Neural progenitor cell (in vitro differentiated cells): ENCODE results near the gene TNIK. TPM values are rescaled to one million over a fixed set of nuclear protein-coding genes. Genes with fewer than 3 reads are reported as not detected.

Experiments
- DNase-seq: peaks from one replicate; pipeline ENCODE4 v3.0.0-alpha.2; 2016; ENCODE audit warnings: low spot score
- H2AFZ ChIP-seq: fragments of 200-600 bp; sonication (generic); replicated peaks from 2 replicates; pipeline ENCODE4 v1.6.1; 2016; ENCODE audit warnings: antibody characterized with exemption
- H3F3A ChIP-seq: fragments of 200-600 bp; sonication (generic); 2 replicates; pipeline ENCODE4 v1.6.1; 2016; ENCODE audit warnings: antibody characterized with exemption, low read depth
- H3K27ac ChIP-seq: fragments of 200-600 bp; sonication (generic); 2 replicates; pipeline ENCODE4 v1.5.1; 2016; ENCODE audit warnings: mild to moderate bottlenecking
- H3K27me3 ChIP-seq: fragments of 200-600 bp; sonication (generic); 2 replicates; pipeline ENCODE4 v1.6.1; 2016; ENCODE audit warnings: mild to moderate bottlenecking, moderate library complexity
- H3K36me3 ChIP-seq: fragments of 200-600 bp; sonication (generic); 2 replicates; pipeline ENCODE4 v1.5.1; 2016
- H3K4me1 ChIP-seq: fragments of 200-600 bp; sonication (generic); 2 replicates; pipeline ENCODE4 v1.6.1; 2016; ENCODE audit warnings: mixed run types
- H3K4me2 ChIP-seq: fragments of 200-600 bp; sonication (generic); 2 replicates; pipeline ENCODE4 v1.6.1; 2016
- H3K4me3 ChIP-seq: fragments of 200-600 bp; sonication (generic); 2 replicates; pipeline ENCODE4 v1.5.1; 2016
- H3K79me2 ChIP-seq: fragments of 200-600 bp; sonication (generic); 2 replicates; pipeline ENCODE4 v1.6.1; 2016; ENCODE audit warnings: low read depth
- H3K9ac ChIP-seq: fragments of 200-600 bp; sonication (generic); 2 replicates; pipeline ENCODE4 v1.6.1; 2016
- H3K9me3 ChIP-seq: fragments of 200-600 bp; sonication (generic); 2 replicates; pipeline ENCODE4 v1.5.1; 2016; ENCODE audit warnings: low read depth
- H4K20me1 ChIP-seq: fragments of 200-600 bp; sonication (generic); 2 replicates; pipeline ENCODE4 v1.6.1; 2016; ENCODE audit warnings: low read depth
- H3K27ac Mint-ChIP-seq: 3 replicates; pipeline ENCODE4 v1.8.0; 2021; ENCODE audit warnings: mixed read lengths
- H3K27me3 Mint-ChIP-seq: 2 replicates; pipeline ENCODE4 v1.8.0; 2022; ENCODE audit warnings: low read depth, mild to moderate bottlenecking, inconsistent platforms, moderate library complexity, mixed read lengths; ENCODE audit not compliant: insufficient read depth
- H3K36me3 Mint-ChIP-seq: 3 replicates; pipeline ENCODE4 v1.8.0; 2021; ENCODE audit warnings: mixed read lengths
- H3K4me1 Mint-ChIP-seq: 3 replicates; pipeline ENCODE4 v1.8.0; 2021; ENCODE audit warnings: mixed read lengths
- H3K4me3 Mint-ChIP-seq: 3 replicates; pipeline ENCODE4 v1.8.0; 2021; ENCODE audit warnings: mild to moderate bottlenecking, moderate library complexity, mixed read lengths
- H3K9me3 Mint-ChIP-seq: 3 replicates; pipeline ENCODE4 v1.8.0; 2020; ENCODE audit warnings: mixed read lengths
- EZH2 ChIP-seq: fragments of 200-600 bp; sonication (generic); IDR thresholded peaks from 2 replicates; pipeline ENCODE4 v1.6.1; 2017; ENCODE audit warnings: antibody characterized with exemption, mild to moderate bottlenecking, moderate library complexity
- EZH2phosphoT487 ChIP-seq: fragments of 200-600 bp; sonication (generic); IDR thresholded peaks from 2 replicates; pipeline ENCODE4 v1.6.1; 2017; ENCODE audit warnings: antibody characterized with exemption
- total RNA-seq: library from RNA; depleted of rRNA; stranded (reverse); fragments of >200 nt; gene quantifications from 2 replicates; pipeline ENCODE4 v1.2.3, GENCODE V29; 2015; ENCODE audit warnings: low replicate concordance
- TF ChIP-seq, protein P1 (sequence below): fragments of 200-600 bp; sonication (generic); IDR thresholded peaks from 2 replicates; pipeline ENCODE4 v1.5.1; 2017; ENCODE audit warnings: antibody characterized with exemption, mild to moderate bottlenecking

Gene TNIK
- total RNA-seq, 1 donor from 2014 or later, result 3.0 TPM

- H3K27ac ChIP-seq, result no peak overlapping the region
- peaks cover 23% of the 10 kb centered on the region for H3K4me1 ChIP-seq
- Mint-ChIP-seq H3K9me3 (no peaks in the 10 kb centered on the region), H3K36me3 (no peaks in the 10 kb centered on the region), H3K27me3 (no peaks in the 10 kb centered on the region), H3K27ac (no peak overlapping the region), H3K4me3 (no peak overlapping the region), H3K4me1 (peaks cover 39% of the 10 kb centered on the region)
- H4K20me1 ChIP-seq, result no peaks in the 10 kb centered on the region
- H3K36me3 ChIP-seq, result no peaks in the 10 kb centered on the region
- no peak overlapping the region for H3K4me3 ChIP-seq
- no peaks in the 10 kb centered on the region for H3K27me3 ChIP-seq
- H2AFZ ChIP-seq, result no peak overlapping the region
- H3F3A ChIP-seq, result peaks cover 19% of the 10 kb centered on the region
- H3K9me3 ChIP-seq, result no peaks in the 10 kb centered on the region
- no peak overlapping the region for H3K4me2 ChIP-seq
- H3K9ac ChIP-seq, result no peak overlapping the region
- H3K79me2 ChIP-seq, result no peaks in the 10 kb centered on the region
- no peak for TF ChIP-seq EZH2phosphoT487
- no peak for TF ChIP-seq EZH2
- TF ChIP-seq, protein P1, sequence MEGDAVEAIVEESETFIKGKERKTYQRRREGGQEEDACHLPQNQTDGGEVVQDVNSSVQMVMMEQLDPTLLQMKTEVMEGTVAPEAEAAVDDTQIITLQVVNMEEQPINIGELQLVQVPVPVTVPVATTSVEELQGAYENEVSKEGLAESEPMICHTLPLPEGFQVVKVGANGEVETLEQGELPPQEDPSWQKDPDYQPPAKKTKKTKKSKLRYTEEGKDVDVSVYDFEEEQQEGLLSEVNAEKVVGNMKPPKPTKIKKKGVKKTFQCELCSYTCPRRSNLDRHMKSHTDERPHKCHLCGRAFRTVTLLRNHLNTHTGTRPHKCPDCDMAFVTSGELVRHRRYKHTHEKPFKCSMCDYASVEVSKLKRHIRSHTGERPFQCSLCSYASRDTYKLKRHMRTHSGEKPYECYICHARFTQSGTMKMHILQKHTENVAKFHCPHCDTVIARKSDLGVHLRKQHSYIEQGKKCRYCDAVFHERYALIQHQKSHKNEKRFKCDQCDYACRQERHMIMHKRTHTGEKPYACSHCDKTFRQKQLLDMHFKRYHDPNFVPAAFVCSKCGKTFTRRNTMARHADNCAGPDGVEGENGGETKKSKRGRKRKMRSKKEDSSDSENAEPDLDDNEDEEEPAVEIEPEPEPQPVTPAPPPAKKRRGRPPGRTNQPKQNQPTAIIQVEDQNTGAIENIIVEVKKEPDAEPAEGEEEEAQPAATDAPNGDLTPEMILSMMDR, result no peak
- no peak for DNase-seq
These were observed 14.5 kb downstream of the TNIK start for GRCh38 chr3:171445620-171446204.

DNA sequence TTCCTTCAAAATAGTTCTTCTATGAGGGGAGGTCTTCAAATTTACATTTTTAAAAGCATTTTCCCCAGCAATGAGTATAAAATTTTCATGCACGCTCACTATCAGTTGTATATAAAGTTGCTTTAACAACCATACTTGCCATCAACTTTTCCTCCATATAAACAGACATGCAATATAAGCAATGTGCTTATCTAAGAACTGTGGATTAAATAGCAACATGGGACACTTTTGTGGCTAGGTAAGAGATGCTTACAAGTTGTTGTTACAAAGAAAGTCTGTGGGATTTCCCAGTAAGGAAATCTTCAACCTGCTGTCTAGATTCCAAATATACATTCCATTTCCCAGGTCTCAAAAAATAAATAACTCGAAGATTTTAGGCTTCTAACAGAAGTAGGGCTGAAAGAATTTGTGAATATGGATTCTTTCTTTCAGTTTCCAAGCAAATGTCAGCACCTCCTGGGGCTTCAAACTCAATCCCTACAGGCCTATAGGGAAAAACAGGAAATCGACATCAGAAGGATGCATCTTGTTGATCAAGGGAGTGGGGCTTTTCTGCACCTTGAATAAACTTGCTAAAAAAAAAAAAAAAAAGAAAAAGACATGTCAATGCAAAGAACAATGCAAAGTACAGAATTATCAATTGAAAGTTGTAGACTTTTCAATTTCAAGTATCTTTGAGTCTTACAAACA, 16.1 kb downstream of the TNIK start:
- Histone ChIP-seq H3K36me3 (no peaks in the 10 kb centered on the region), H3K79me2 (no peaks in the 10 kb centered on the region), H3F3A (peaks cover 19% of the 10 kb centered on the region), H4K20me1 (no peaks in the 10 kb centered on the region), H3K27me3 (no peaks in the 10 kb centered on the region), H3K4me1 (peaks cover 23% of the 10 kb centered on the region), H3K9ac (no peak overlapping the region), H2AFZ (peak overlapping the region; percentile 38), H3K9me3 (no peaks in the 10 kb centered on the region), H3K4me3 (no peak overlapping the region), H3K4me2 (no peak overlapping the region), H3K27ac (no peak overlapping the region)
- Mint-ChIP-seq H3K27me3 (no peaks in the 10 kb centered on the region), H3K4me3 (no peak overlapping the region), H3K9me3 (no peaks in the 10 kb centered on the region), H3K36me3 (no peaks in the 10 kb centered on the region), H3K4me1 (peaks cover 39% of the 10 kb centered on the region), H3K27ac (no peak overlapping the region)
- TF ChIP-seq EZH2phosphoT487 (no peak), EZH2 (no peak)
- TF ChIP-seq, protein P1, result no peak
- no peak for DNase-seq

- H3K27me3 ChIP-seq, result no peaks in the 10 kb centered on the region
- no peak overlapping the region for H3K4me3 ChIP-seq
- H2AFZ ChIP-seq, result peak overlapping the region; percentile 38
- no peaks in the 10 kb centered on the region for H3K79me2 ChIP-seq
- Mint-ChIP-seq H3K4me3 (no peak overlapping the region), H3K27me3 (peaks cover 2% of the 10 kb centered on the region), H3K36me3 (peaks cover 1% of the 10 kb centered on the region), H3K27ac (peak overlapping the region; percentile 46), H3K9me3 (no peaks in the 10 kb centered on the region), H3K4me1 (peaks cover 42% of the 10 kb centered on the region)
- DNase-seq, result no peak
- H3K4me2 ChIP-seq, result peak overlapping the region; percentile 46
- peaks cover 23% of the 10 kb centered on the region for H3K4me1 ChIP-seq
- no peaks in the 10 kb centered on the region for H3K9me3 ChIP-seq
- no peaks in the 10 kb centered on the region for H3K36me3 ChIP-seq
- no peak for TF ChIP-seq EZH2phosphoT487
- H4K20me1 ChIP-seq, result no peaks in the 10 kb centered on the region
- H3F3A ChIP-seq, result peaks cover 19% of the 10 kb centered on the region
- no peak overlapping the region for H3K9ac ChIP-seq
- H3K27ac ChIP-seq, result peak overlapping the region; percentile 76
These were observed 16.8 kb downstream of the TNIK start for GRCh38 chr3:171443211-171443957.
